ENCODE results near the gene HOXA4. TPM values are rescaled to one million over a fixed set of nuclear protein-coding genes. Genes with fewer than 3 reads are reported as not detected.

Gene HOXA4
- total RNA-seq, 2 experiments from 2014 or later: not detected

- Mint-ChIP-seq H3K4me1 (ENCODE audit: low read depth) (peaks cover 18% of the 10 kb centered on the region), H3K4me3 (no peak overlapping the region), H3K9me3 (no peaks in the 10 kb centered on the region), H3K27me3 (peaks cover 58% of the 10 kb centered on the region), H3K27ac (no peak overlapping the region), H3K36me3 (ENCODE audit: low read depth) (no peaks in the 10 kb centered on the region)
- TF ChIP-seq CTCF (IDR thresholded peaks at IDR 0.05): no peak
- H3K4me3 ChIP-seq (ENCODE audit: low read length): no peak overlapping the region
- ATAC-seq (ENCODE audit: poor library complexity) (no peak), DNase-seq (no peak)
- peaks cover 0 to 21% of the 10 kb centered on the region in 2 experiments for H3K9me3 ChIP-seq (ENCODE audit: control insufficient read depth in 1 of 2, insufficient read depth in 1 of 2, low read length in 2 of 2)
- CTCF ChIA-PET: no interaction called here
- POLR2A ChIA-PET: no interaction called here
- H3K4me1 ChIP-seq (ENCODE audit: insufficient read depth, low read length): peaks cover 11% of the 10 kb centered on the region
- H3K27me3 ChIP-seq (ENCODE audit: control insufficient read depth in 1 of 2, insufficient read depth in 2 of 2, low read length in 2 of 2): peaks cover 38 to 44% of the 10 kb centered on the region in 2 experiments
- H3K27ac ChIP-seq (ENCODE audit: low read depth in 1 of 2, low read length in 2 of 2): no peak overlapping the region
- H3K36me3 ChIP-seq (ENCODE audit: insufficient read depth, low read length): no peaks in the 10 kb centered on the region
- intact Hi-C loops (cut with DNase I, micrococcal nuclease): no loop called here
Observed at GRCh38 chr7:27106901-27107240, 23.7 kb downstream of the HOXA4 start.

- DNase-seq: no peak
- Histone ChIP-seq H3K27ac (ENCODE audit: low read depth in 1 of 2, low read length in 2 of 2) (no peak overlapping the region), H3K9me3 (ENCODE audit: control insufficient read depth in 1 of 2, insufficient read depth in 1 of 2, low read length in 2 of 2) (peaks cover 0 to 23% of the 10 kb centered on the region in 2 experiments), H3K27me3 (ENCODE audit: control insufficient read depth in 1 of 2, insufficient read depth in 2 of 2, low read length in 2 of 2) (peaks cover 44 to 48% of the 10 kb centered on the region in 2 experiments), H3K36me3 (ENCODE audit: insufficient read depth, low read length) (no peaks in the 10 kb centered on the region), H3K4me3 (ENCODE audit: low read length) (no peak overlapping the region), H3K4me1 (ENCODE audit: insufficient read depth, low read length) (peaks cover 13% of the 10 kb centered on the region)
- peaks cover 58% of the 10 kb centered on the region for H3K27me3 Mint-ChIP-seq
- H3K9me3 Mint-ChIP-seq: no peaks in the 10 kb centered on the region
- POLR2A ChIA-PET: no interaction called here
- TF ChIP-seq CTCF (IDR thresholded peaks at IDR 0.05): no peak
- no peak overlapping the region for H3K4me3 Mint-ChIP-seq
- H3K27ac Mint-ChIP-seq: no peak overlapping the region
- intact Hi-C loops (cut with DNase I, micrococcal nuclease): no loop called here
- CTCF ChIA-PET: no interaction called here
- peaks cover 18% of the 10 kb centered on the region for H3K4me1 Mint-ChIP-seq (ENCODE audit: low read depth)
- H3K36me3 Mint-ChIP-seq (ENCODE audit: low read depth): no peaks in the 10 kb centered on the region
- no peak for ATAC-seq (ENCODE audit: poor library complexity)
Observed at GRCh38 chr7:27106181-27106900, 24.2 kb downstream of the HOXA4 start.

GRCh38 chr7:27105301-27106031 lies 25.1 kb downstream of the HOXA4 start:
- H3K4me1 ChIP-seq (ENCODE audit: insufficient read depth, low read length): peaks cover 13% of the 10 kb centered on the region
- ChIA-PET CTCF (no interaction called here), POLR2A (no interaction called here)
- no peak overlapping the region for H3K27ac ChIP-seq (ENCODE audit: low read depth in 1 of 2, low read length in 2 of 2)
- TF ChIP-seq CTCF (IDR thresholded peaks at IDR 0.05): no peak
- no peaks in the 10 kb centered on the region for H3K36me3 Mint-ChIP-seq (ENCODE audit: low read depth)
- H3K9me3 ChIP-seq (ENCODE audit: control insufficient read depth in 1 of 2, insufficient read depth in 1 of 2, low read length in 2 of 2): peaks cover 0 to 23% of the 10 kb centered on the region in 2 experiments
- H3K27me3 Mint-ChIP-seq: peaks cover 67% of the 10 kb centered on the region
- ATAC-seq (ENCODE audit: poor library complexity): no peak
- DNase-seq: no peak
- intact Hi-C loops (cut with DNase I, micrococcal nuclease): no loop called here
- H3K36me3 ChIP-seq (ENCODE audit: insufficient read depth, low read length): no peaks in the 10 kb centered on the region
- peaks cover 18% of the 10 kb centered on the region for H3K4me1 Mint-ChIP-seq (ENCODE audit: low read depth)
- H3K4me3 Mint-ChIP-seq: no peak overlapping the region
- no peak overlapping the region for H3K27ac Mint-ChIP-seq
- no peaks in the 10 kb centered on the region for H3K9me3 Mint-ChIP-seq
- H3K27me3 ChIP-seq (ENCODE audit: control insufficient read depth in 1 of 2, insufficient read depth in 2 of 2, low read length in 2 of 2): peaks cover 50 to 52% of the 10 kb centered on the region in 2 experiments
- no peak overlapping the region for H3K4me3 ChIP-seq (ENCODE audit: low read length)

Data from CD4-positive, alpha-beta T cell (primary cell).